ENCODE data around the gene SLC13A4.

Gene SLC13A4

GRCh38 chr7:135731131-135731530 is 3.1 kb upstream of the SLC13A4 start:
- Histone ChIP-seq H3K9me3 (ENCODE audit: insufficient read depth, low read depth, low read length) (no peaks in the 10 kb centered on the region), H3K4me1 (ENCODE audit: control insufficient read depth in 1 of 2, insufficient read depth in 2 of 2, low read length in 2 of 2) (peaks cover 5 to 8% of the 10 kb centered on the region in 2 experiments), H3K4me2 (ENCODE audit: low read length) (no peak overlapping the region), H3K79me1 (ENCODE audit: low read length) (peaks cover 22% of the 10 kb centered on the region), H2AFZ (ENCODE audit: insufficient read depth, low read length, poor library complexity) (no peak overlapping the region), H3K4me3 (ENCODE audit: low read depth, low read length) (no peak overlapping the region), H3K27me3 (ENCODE audit: insufficient read depth, low read length) (no peaks in the 10 kb centered on the region), H3K4ac (ENCODE audit: low read depth, low read length) (no peak overlapping the region), H3K9ac (ENCODE audit: low read length) (no peak overlapping the region), H2AK5ac (ENCODE audit: low read length) (no peak overlapping the region), H3K23ac (ENCODE audit: low read length) (no peak overlapping the region), H4K91ac (ENCODE audit: low read depth, low read length) (peak overlapping the region; percentile 1), H2BK12ac (ENCODE audit: low read length) (no peak overlapping the region), H3K14ac (ENCODE audit: low read length) (peak overlapping the region; percentile 2), H2BK120ac (ENCODE audit: insufficient read depth, low read length, poor library complexity) (no peak overlapping the region), H3K27ac (ENCODE audit: low read depth, low read length) (no peak overlapping the region), H4K12ac (ENCODE audit: low read depth, low read length) (no peak overlapping the region), H3K79me2 (ENCODE audit: control insufficient read depth, insufficient read depth, low read length, poor library complexity) (no peaks in the 10 kb centered on the region), H2BK5ac (ENCODE audit: low read depth, low read length, poor library complexity) (no peak overlapping the region), H4K8ac (ENCODE audit: low read depth, low read length) (no peak overlapping the region), H3K18ac (ENCODE audit: low read length) (no peak overlapping the region), H3K36me3 (ENCODE audit: control insufficient read depth in 1 of 2, insufficient read depth in 2 of 2, low read length in 2 of 2) (no peaks in the 10 kb centered on the region)
- WGBS (ENCODE audit: extremely low coverage, insufficient coverage, insufficient read length): no CpG with 5 or more reads among the region's 4 CpGs
- no peak for DNase-seq

GRCh38 chr7:135729230-135729629 is 1.2 kb upstream of the SLC13A4 start:
- no peak overlapping the region for H2AFZ ChIP-seq (ENCODE audit: insufficient read depth, low read length, poor library complexity)
- no peak overlapping the region for H2AK5ac ChIP-seq (ENCODE audit: low read length)
- no peak overlapping the region for H2BK12ac ChIP-seq (ENCODE audit: low read length)
- no peaks in the 10 kb centered on the region for H3K79me2 ChIP-seq (ENCODE audit: control insufficient read depth, insufficient read depth, low read length, poor library complexity)
- no peak overlapping the region for H4K8ac ChIP-seq (ENCODE audit: low read depth, low read length)
- no peak overlapping the region for H3K18ac ChIP-seq (ENCODE audit: low read length)
- H3K9ac ChIP-seq (ENCODE audit: low read length): no peak overlapping the region
- no peak overlapping the region for H3K14ac ChIP-seq (ENCODE audit: low read length)
- H3K36me3 ChIP-seq (ENCODE audit: control insufficient read depth in 1 of 2, insufficient read depth in 2 of 2, low read length in 2 of 2): no peaks in the 10 kb centered on the region
- peak in 1 of 2 donors; percentile 25 for DNase-seq
- no peak overlapping the region for H3K4ac ChIP-seq (ENCODE audit: low read depth, low read length)
- H4K12ac ChIP-seq (ENCODE audit: low read depth, low read length): no peak overlapping the region
- no peak overlapping the region for H3K4me2 ChIP-seq (ENCODE audit: low read length)
- no peaks in the 10 kb centered on the region for H3K27me3 ChIP-seq (ENCODE audit: insufficient read depth, low read length)
- no CpG with 5 or more reads among the region's 5 CpGs for WGBS (ENCODE audit: extremely low coverage, insufficient coverage, insufficient read length)
- H2BK120ac ChIP-seq (ENCODE audit: insufficient read depth, low read length, poor library complexity): no peak overlapping the region
- no peaks in the 10 kb centered on the region for H3K9me3 ChIP-seq (ENCODE audit: insufficient read depth, low read depth, low read length)
- H2BK5ac ChIP-seq (ENCODE audit: low read depth, low read length, poor library complexity): no peak overlapping the region
- no peak overlapping the region for H4K91ac ChIP-seq (ENCODE audit: low read depth, low read length)
- peaks cover 20% of the 10 kb centered on the region for H3K79me1 ChIP-seq (ENCODE audit: low read length)
- peaks cover 7 to 8% of the 10 kb centered on the region in 2 experiments for H3K4me1 ChIP-seq (ENCODE audit: control insufficient read depth in 1 of 2, insufficient read depth in 2 of 2, low read length in 2 of 2)
- no peak overlapping the region for H3K4me3 ChIP-seq (ENCODE audit: low read depth, low read length)
- H3K27ac ChIP-seq (ENCODE audit: low read depth, low read length): no peak overlapping the region
- H3K23ac ChIP-seq (ENCODE audit: low read length): no peak overlapping the region

- peaks cover 13% of the 10 kb centered on the region for H3K79me1 ChIP-seq (ENCODE audit: low read length)
- peak overlapping the region; percentile 68 for H2BK12ac ChIP-seq (ENCODE audit: low read length)
- no peaks in the 10 kb centered on the region for H3K36me3 ChIP-seq (ENCODE audit: control insufficient read depth in 1 of 2, insufficient read depth in 2 of 2, low read length in 2 of 2)
- H3K4me1 ChIP-seq (ENCODE audit: control insufficient read depth in 1 of 2, insufficient read depth in 2 of 2, low read length in 2 of 2): peaks cover 2 to 4% of the 10 kb centered on the region in 2 experiments
- H3K27ac ChIP-seq (ENCODE audit: low read depth, low read length): no peak overlapping the region
- H3K18ac ChIP-seq (ENCODE audit: low read length): peak overlapping the region; percentile 56
- peak overlapping the region; percentile 63 for H3K14ac ChIP-seq (ENCODE audit: low read length)
- H2BK120ac ChIP-seq (ENCODE audit: insufficient read depth, low read length, poor library complexity): peak overlapping the region; percentile 49
- H3K9me3 ChIP-seq (ENCODE audit: insufficient read depth, low read depth, low read length): no peaks in the 10 kb centered on the region
- H3K79me2 ChIP-seq (ENCODE audit: control insufficient read depth, insufficient read depth, low read length, poor library complexity): no peaks in the 10 kb centered on the region
- H3K4ac ChIP-seq (ENCODE audit: low read depth, low read length): peak overlapping the region; percentile 34
- no peak overlapping the region for H4K12ac ChIP-seq (ENCODE audit: low read depth, low read length)
- no CpG with 5 or more reads among the region's 30 CpGs for WGBS (ENCODE audit: extremely low coverage, insufficient coverage, insufficient read length)
- H2BK5ac ChIP-seq (ENCODE audit: low read depth, low read length, poor library complexity): peak overlapping the region; percentile 12
- no peak overlapping the region for H3K23ac ChIP-seq (ENCODE audit: low read length)
- no peaks in the 10 kb centered on the region for H3K27me3 ChIP-seq (ENCODE audit: insufficient read depth, low read length)
- H3K4me2 ChIP-seq (ENCODE audit: low read length): no peak overlapping the region
- H3K4me3 ChIP-seq (ENCODE audit: low read depth, low read length): no peak overlapping the region
- peak overlapping the region; percentile 58 for H2AK5ac ChIP-seq (ENCODE audit: low read length)
- no peak overlapping the region for H3K9ac ChIP-seq (ENCODE audit: low read length)
- DNase-seq: no peak
- H4K8ac ChIP-seq (ENCODE audit: low read depth, low read length): peak overlapping the region; percentile 3
- peak overlapping the region; percentile 20 for H4K91ac ChIP-seq (ENCODE audit: low read depth, low read length)
- no peak overlapping the region for H2AFZ ChIP-seq (ENCODE audit: insufficient read depth, low read length, poor library complexity)
Measured at GRCh38 chr7:135726911-135727673, 894 bp downstream of the SLC13A4 start.

- no peaks in the 10 kb centered on the region for H3K79me2 ChIP-seq (ENCODE audit: control insufficient read depth, insufficient read depth, low read length, poor library complexity)
- DNase-seq: no peak
- H3K4ac ChIP-seq (ENCODE audit: low read depth, low read length): no peak overlapping the region
- no peak overlapping the region for H2AFZ ChIP-seq (ENCODE audit: insufficient read depth, low read length, poor library complexity)
- peak overlapping the region; percentile 46 for H2BK12ac ChIP-seq (ENCODE audit: low read length)
- no peak overlapping the region for H3K18ac ChIP-seq (ENCODE audit: low read length)
- H3K9ac ChIP-seq (ENCODE audit: low read length): no peak overlapping the region
- H2AK5ac ChIP-seq (ENCODE audit: low read length): no peak overlapping the region
- WGBS (ENCODE audit: extremely low coverage, insufficient coverage, insufficient read length): no CpG with 5 or more reads among the region's 5 CpGs
- peaks cover 0 to 3% of the 10 kb centered on the region in 2 experiments for H3K36me3 ChIP-seq (ENCODE audit: control insufficient read depth in 1 of 2, insufficient read depth in 2 of 2, low read length in 2 of 2)
- H2BK5ac ChIP-seq (ENCODE audit: low read depth, low read length, poor library complexity): no peak overlapping the region
- H3K4me1 ChIP-seq (ENCODE audit: control insufficient read depth in 1 of 2, insufficient read depth in 2 of 2, low read length in 2 of 2): peaks cover 2 to 4% of the 10 kb centered on the region in 2 experiments
- H3K4me2 ChIP-seq (ENCODE audit: low read length): no peak overlapping the region
- no peaks in the 10 kb centered on the region for H3K27me3 ChIP-seq (ENCODE audit: insufficient read depth, low read length)
- peaks cover 2% of the 10 kb centered on the region for H3K9me3 ChIP-seq (ENCODE audit: insufficient read depth, low read depth, low read length)
- no peak overlapping the region for H3K4me3 ChIP-seq (ENCODE audit: low read depth, low read length)
- peaks cover 13% of the 10 kb centered on the region for H3K79me1 ChIP-seq (ENCODE audit: low read length)
- no peak overlapping the region for H3K23ac ChIP-seq (ENCODE audit: low read length)
- no peak overlapping the region for H4K8ac ChIP-seq (ENCODE audit: low read depth, low read length)
- H3K14ac ChIP-seq (ENCODE audit: low read length): no peak overlapping the region
- H4K12ac ChIP-seq (ENCODE audit: low read depth, low read length): no peak overlapping the region
- peak overlapping the region; percentile 20 for H4K91ac ChIP-seq (ENCODE audit: low read depth, low read length)
- no peak overlapping the region for H3K27ac ChIP-seq (ENCODE audit: low read depth, low read length)
- H2BK120ac ChIP-seq (ENCODE audit: insufficient read depth, low read length, poor library complexity): no peak overlapping the region
Measured at GRCh38 chr7:135726276-135726788, 1.7 kb downstream of the SLC13A4 start.
